ENCODE results near the gene DIPK1B. TPM values are rescaled to one million over a fixed set of nuclear protein-coding genes. Genes with fewer than 3 reads are reported as not detected.
A peak's percentile ranks its signal among the peaks of the same experiment; 100 is the strongest.
"Not testable (repeated sequence)": the region's sequence is repeated elsewhere in the genome, so short reads cannot be mapped to it uniquely, and the experiment has no call there.

DIPK1B gene
- total RNA-seq, 1 donor from 2014 or later = 293 TPM

DNA sequence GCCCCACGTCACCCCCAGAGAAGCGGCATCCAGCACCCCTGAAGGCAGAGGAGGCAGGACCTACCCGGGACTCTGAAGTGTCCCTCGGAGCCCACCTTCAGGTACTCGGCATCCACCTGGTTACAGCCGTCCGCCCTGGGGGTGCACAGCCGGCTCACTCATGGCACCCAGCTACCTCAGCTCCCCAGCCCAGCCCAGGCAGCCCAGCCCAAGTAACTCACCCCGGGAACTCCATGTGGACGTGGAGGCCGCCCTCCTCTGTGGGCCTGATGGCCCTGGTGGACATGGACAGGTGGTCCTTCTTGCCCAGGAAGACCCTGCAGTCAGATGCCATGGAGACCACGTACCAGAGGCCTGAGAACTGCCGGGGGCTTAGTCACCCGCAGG, 51.3 kb downstream of the DIPK1B start:
- Mint-ChIP-seq H3K27ac (ENCODE audit: unreplicated experiment) (no peak overlapping the region), H3K4me1 (ENCODE audit: unreplicated experiment) (no peaks in the 10 kb centered on the region), H3K9me3 (ENCODE audit: unreplicated experiment) (no peaks in the 10 kb centered on the region), H3K4me3 (ENCODE audit: unreplicated experiment) (no peak overlapping the region), H3K27me3 (ENCODE audit: unreplicated experiment) (peaks cover 8% of the 10 kb centered on the region), H3K36me3 (ENCODE audit: low read depth, unreplicated experiment) (no peaks in the 10 kb centered on the region)
- TF ChIP-seq, protein P1, sequence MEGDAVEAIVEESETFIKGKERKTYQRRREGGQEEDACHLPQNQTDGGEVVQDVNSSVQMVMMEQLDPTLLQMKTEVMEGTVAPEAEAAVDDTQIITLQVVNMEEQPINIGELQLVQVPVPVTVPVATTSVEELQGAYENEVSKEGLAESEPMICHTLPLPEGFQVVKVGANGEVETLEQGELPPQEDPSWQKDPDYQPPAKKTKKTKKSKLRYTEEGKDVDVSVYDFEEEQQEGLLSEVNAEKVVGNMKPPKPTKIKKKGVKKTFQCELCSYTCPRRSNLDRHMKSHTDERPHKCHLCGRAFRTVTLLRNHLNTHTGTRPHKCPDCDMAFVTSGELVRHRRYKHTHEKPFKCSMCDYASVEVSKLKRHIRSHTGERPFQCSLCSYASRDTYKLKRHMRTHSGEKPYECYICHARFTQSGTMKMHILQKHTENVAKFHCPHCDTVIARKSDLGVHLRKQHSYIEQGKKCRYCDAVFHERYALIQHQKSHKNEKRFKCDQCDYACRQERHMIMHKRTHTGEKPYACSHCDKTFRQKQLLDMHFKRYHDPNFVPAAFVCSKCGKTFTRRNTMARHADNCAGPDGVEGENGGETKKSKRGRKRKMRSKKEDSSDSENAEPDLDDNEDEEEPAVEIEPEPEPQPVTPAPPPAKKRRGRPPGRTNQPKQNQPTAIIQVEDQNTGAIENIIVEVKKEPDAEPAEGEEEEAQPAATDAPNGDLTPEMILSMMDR (IDR thresholded peaks at IDR 0.05; ENCODE audit: unreplicated experiment) = no peak
- DNase-seq (ENCODE audit: low spot score) = no peak

DNA sequence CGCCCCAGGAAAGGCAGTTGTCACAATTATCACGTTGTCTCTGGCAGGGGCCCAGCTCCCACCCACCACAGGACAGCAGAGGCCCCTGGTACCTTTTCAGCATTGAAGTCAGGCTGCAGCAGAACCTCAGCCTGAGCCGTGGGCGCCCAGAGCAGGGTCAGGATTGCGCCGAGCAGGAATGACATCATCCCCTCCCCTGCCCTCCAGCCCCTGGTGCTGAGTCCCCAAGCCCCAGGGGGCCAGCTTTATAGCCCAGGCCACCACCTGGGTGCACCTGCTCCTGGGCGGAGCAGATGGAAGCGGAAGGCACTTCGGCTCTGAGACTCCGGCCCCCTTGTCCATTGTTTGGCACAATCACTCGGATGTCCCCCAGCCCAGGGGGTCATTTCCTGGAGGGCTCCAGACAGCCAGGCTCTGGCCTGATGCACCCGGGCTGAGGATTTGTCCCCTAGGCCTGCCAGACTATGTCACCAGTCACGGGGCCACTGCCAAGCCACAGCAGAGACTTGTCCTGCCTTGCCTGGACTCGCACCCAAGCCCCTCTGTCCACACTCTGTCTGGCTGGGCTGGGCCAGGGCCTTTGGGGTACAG, 52.0 kb downstream of the DIPK1B start, which contains the start of gene LCN15:
Gene LCN15, minus strand, starts transcription at position 218 of the 591 bp plus-strand sequence. Its CDS starts 30 bp downstream, at position 188.
- Mint-ChIP-seq H3K36me3 (ENCODE audit: low read depth, unreplicated experiment) (no peaks in the 10 kb centered on the region), H3K9me3 (ENCODE audit: unreplicated experiment) (no peaks in the 10 kb centered on the region), H3K4me1 (ENCODE audit: unreplicated experiment) (no peaks in the 10 kb centered on the region), H3K27me3 (ENCODE audit: unreplicated experiment) (peaks cover 8% of the 10 kb centered on the region), H3K27ac (ENCODE audit: unreplicated experiment) (no peak within 1 kb of the TSS), H3K4me3 (ENCODE audit: unreplicated experiment) (no peak within 1 kb of the TSS)
- no peak for DNase-seq (ENCODE audit: low spot score)
- TF ChIP-seq, protein P1 (IDR thresholded peaks at IDR 0.05; ENCODE audit: unreplicated experiment) = no peak

DNA sequence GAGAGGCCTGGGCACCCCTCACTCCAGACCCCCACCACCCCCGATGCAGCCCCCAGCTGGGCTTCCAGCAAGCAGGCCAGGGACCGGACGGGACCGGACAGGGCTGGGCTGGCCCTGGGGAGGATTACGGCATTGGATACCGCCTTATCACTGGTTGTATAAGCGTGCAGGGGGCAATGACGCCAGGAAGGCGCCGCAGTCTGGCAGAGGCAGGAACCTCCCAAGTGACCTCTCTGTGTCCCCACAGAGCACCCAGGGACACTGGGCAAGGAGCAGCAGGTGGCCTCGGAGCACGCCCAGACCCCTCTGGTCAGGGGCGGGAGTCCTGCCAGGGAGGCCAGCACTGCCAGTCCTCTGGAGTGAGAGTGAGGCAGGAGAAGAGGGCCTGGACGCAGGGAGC, 52.7 kb downstream of the DIPK1B start:
- no peak for DNase-seq (ENCODE audit: low spot score)
- H3K36me3 Mint-ChIP-seq (ENCODE audit: low read depth, unreplicated experiment) = no peaks in the 10 kb centered on the region
- H3K9me3 Mint-ChIP-seq (ENCODE audit: unreplicated experiment) = no peaks in the 10 kb centered on the region

DNA sequence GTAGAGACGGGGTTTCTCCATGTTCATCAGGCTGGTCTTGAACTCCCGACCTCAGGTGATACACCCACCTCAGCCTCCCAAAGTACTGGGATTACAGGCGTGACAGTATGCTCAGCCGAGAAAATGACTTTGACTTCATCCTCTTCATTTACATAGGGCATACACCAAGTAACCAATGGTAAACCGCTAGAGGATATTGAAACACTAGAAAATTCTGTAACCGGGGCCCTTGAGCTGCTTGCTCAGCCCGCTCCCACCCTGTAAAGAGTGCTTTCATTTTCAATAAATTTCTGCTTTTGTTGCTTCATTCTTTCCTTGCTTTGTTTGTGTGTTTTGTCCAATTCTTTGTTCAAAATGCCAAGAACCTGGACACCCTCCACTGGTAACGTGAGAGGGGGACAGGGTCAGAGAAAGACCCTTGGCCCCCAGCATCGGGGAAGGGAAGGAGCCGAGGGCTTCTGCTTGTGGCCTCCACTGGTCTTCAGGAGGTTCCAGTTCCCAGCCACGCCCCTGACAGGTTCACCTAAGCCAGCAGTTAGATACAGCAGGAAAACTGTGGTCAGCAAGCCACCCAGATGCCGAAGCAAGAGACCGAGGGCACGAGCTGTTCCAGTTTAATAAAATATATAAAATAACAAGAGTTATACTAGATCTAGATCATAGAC, 53.5 kb downstream of the DIPK1B start:
- not testable (repeated sequence) for H3K4me1 Mint-ChIP-seq (ENCODE audit: unreplicated experiment); H3K9me3 Mint-ChIP-seq (ENCODE audit: unreplicated experiment); H3K27me3 Mint-ChIP-seq (ENCODE audit: unreplicated experiment); H3K27ac Mint-ChIP-seq (ENCODE audit: unreplicated experiment); DNase-seq (ENCODE audit: low spot score); H3K36me3 Mint-ChIP-seq (ENCODE audit: low read depth, unreplicated experiment); H3K4me3 Mint-ChIP-seq (ENCODE audit: unreplicated experiment)

More for the DNA sequence above, 52.7 kb downstream of the DIPK1B start:
- TF ChIP-seq, protein P1 (IDR thresholded peaks at IDR 0.05; ENCODE audit: unreplicated experiment) = no peak
- Mint-ChIP-seq H3K27me3 (ENCODE audit: unreplicated experiment) (peaks cover 8% of the 10 kb centered on the region), H3K4me3 (ENCODE audit: unreplicated experiment) (no peak overlapping the region), H3K4me1 (ENCODE audit: unreplicated experiment) (no peaks in the 10 kb centered on the region), H3K27ac (ENCODE audit: unreplicated experiment) (no peak overlapping the region)

DNA sequence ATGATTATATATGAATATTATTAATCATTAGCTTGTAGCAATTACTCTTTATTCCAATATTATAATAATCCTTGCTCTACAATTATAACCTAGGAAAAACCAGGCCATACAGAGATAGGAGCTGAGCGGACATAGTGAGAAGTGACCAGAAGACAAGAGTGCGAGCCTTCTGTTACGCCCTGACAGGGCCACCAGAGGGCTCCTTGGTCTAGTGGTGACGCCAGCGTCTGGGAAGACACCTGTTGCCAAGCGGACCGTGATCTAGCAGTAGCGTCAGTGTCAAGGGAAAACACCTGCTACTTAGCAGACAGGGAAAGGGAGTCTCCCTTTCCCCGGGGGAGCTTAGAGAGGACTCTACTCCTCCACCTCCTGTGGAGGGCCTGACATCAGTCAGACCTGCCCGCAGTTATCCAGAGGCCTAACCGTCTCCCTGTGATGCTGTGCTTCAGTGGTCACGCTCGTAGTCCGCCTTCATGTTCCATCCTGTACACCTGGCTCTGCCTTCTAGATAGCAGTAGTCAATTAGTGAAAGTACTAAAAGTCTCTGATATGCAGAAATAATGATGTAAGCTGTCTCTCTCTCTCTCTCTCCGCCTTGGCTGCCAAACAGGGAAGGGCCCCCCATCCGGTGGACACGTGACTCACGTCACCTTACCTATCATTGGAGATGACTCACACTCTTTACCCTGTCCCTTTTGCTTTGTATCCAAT, 54.2 kb downstream of the DIPK1B start:
- peak overlapping the region; percentile 52 for H3K27ac Mint-ChIP-seq (ENCODE audit: unreplicated experiment)
- H3K36me3 Mint-ChIP-seq (ENCODE audit: low read depth, unreplicated experiment); H3K4me1 Mint-ChIP-seq (ENCODE audit: unreplicated experiment); H3K27me3 Mint-ChIP-seq (ENCODE audit: unreplicated experiment); H3K4me3 Mint-ChIP-seq (ENCODE audit: unreplicated experiment); H3K9me3 Mint-ChIP-seq (ENCODE audit: unreplicated experiment); DNase-seq (ENCODE audit: low spot score): not testable (repeated sequence)

All from endothelial cell (in vitro differentiated cells).